Measurements from ENCODE around the gene PPFIA4. TPM values are rescaled to one million over a fixed set of nuclear protein-coding genes. Genes with fewer than 3 reads are reported as not detected.

Gene PPFIA4
- polyA plus RNA-seq, 1 of the 3 experiments (the other 2 are of a cell fraction): 4.4 TPM

DNA sequence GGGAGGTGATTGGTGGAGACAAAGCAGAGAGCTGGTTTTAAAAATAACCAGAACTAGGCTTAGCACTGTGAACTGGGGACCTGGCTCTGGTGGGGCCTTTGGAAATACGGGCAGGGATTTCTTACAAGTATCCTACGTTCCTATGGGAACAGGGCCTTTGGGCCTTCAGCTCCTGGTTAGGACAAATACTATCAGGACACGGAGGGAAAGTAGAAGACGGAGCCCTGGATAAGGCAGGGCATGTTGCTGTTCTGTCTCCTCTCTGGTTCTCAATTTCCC is 64.8 kb downstream of the PPFIA4 start:
- Histone ChIP-seq H4K20me1 (ENCODE audit: insufficient read depth) (no peaks in the 10 kb centered on the region), H3K27ac (ENCODE audit: low read depth in 2 of 2, low read length in 1 of 2) (no peak overlapping the region), H3K79me2 (ENCODE audit: insufficient read depth) (no peaks in the 10 kb centered on the region), H3K9ac (no peak overlapping the region), H3K4me1 (ENCODE audit: control insufficient read depth in 1 of 2, insufficient read depth in 2 of 2, low read depth in 1 of 2, low read length in 1 of 2) (no peaks in the 10 kb centered on the region; a peak in 1 of 4 replicates), H3K9me3 (peaks cover 13% of the 10 kb centered on the region; the same call in 1 of the 2 replicates), H3K27me3 (ENCODE audit: insufficient read depth) (no peaks in the 10 kb centered on the region; the same call in 1 of the 2 replicates), H3K36me3 (replicated peaks in 1 of 2; ENCODE audit: control insufficient read depth in 1 of 2, insufficient read depth in 2 of 2, low read length in 1 of 2) (no peaks in the 10 kb centered on the region), H3K4me2 (no peak overlapping the region), H3K4me3 (ENCODE audit: low read depth in 2 of 2, low read length in 1 of 2) (no peak overlapping the region), H2AFZ (ENCODE audit: low read depth) (no peak overlapping the region), H3K9me2 (no peaks in the 10 kb centered on the region), H3F3A (replicated peaks; ENCODE audit: insufficient read depth) (no peaks in the 10 kb centered on the region)
- TF ChIP-seq, protein P1, sequence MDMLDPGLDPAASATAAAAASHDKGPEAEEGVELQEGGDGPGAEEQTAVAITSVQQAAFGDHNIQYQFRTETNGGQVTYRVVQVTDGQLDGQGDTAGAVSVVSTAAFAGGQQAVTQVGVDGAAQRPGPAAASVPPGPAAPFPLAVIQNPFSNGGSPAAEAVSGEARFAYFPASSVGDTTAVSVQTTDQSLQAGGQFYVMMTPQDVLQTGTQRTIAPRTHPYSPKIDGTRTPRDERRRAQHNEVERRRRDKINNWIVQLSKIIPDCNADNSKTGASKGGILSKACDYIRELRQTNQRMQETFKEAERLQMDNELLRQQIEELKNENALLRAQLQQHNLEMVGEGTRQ (IDR thresholded peaks at IDR 0.05; ENCODE audit: borderline replicate concordance, low read depth, low read length): no peak
- no peak for TF ChIP-seq EP300 (IDR thresholded peaks at IDR 0.05; ENCODE audit: borderline replicate concordance in 1 of 2, low read depth in 1 of 2, low read length in 1 of 2)
- TF ChIP-seq CHD2 (IDR thresholded peaks at IDR 0.05; ENCODE audit: low read length, partially characterized antibody): no peak
- TF ChIP-seq NFIC (IDR thresholded peaks at IDR 0.05; ENCODE audit: borderline replicate concordance): no peak
- no peak for TF ChIP-seq NRF1 (IDR thresholded peaks at IDR 0.05; ENCODE audit: low read depth, low read length)
- TF ChIP-seq SIN3A (IDR thresholded peaks at IDR 0.05; ENCODE audit: borderline replicate concordance, low read depth, low read length): no peak
- TF ChIP-seq TCF12 (IDR thresholded peaks at IDR 0.05): no peak
- TF ChIP-seq GATA2 (CRISPR knock-in tag; IDR thresholded peaks at IDR 0.05): no peak
- TF ChIP-seq FOSL2 (IDR thresholded peaks at IDR 0.05; ENCODE audit: borderline replicate concordance, low read depth): no peak
- no peak for TF ChIP-seq TEAD4 (IDR thresholded peaks at IDR 0.05; ENCODE audit: borderline replicate concordance, insufficient read depth)
- POLR2A ChIA-PET: no interaction called here
- 73% methylated on average over 4 of the region's 4 CpGs for WGBS (ENCODE audit: low lambda C conversion rate)
- CTCF ChIA-PET: interaction anchor here (0.9 to 1.7 kb wide), 3 partner anchors 27 to 125 kb away, joined by 4 to 5 read pairs (median 4); no protein-coding TSS in a partner anchor
- DNase-seq: no peak

DNA sequence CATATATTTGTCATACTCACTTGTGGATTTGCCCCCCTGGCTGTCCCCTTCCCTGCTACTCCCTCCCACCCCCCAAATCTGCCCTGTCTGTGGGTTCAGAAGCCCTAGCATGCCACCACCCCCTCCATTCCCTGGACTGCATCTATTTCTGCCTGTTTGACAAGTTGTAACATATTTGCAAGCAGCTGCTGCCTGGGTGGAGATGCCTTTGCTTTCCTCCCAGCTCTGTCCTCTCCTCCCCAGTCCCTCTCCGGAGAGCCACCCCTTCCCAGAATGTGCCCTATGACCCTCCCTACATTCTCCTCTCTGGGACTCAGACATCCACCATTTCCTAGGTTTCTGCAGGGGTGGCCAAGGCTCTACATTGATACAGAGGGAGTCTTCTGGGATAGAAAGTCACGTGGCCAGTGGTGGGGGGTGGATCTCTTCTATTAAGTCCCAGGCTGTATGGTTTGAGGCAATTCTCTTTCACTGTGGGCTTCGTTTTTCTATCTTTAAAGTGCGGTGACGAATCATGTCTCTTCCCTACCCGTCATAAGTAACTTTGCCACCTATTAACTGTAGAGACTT is 65.6 kb downstream of the PPFIA4 start:
- H3F3A ChIP-seq (replicated peaks; ENCODE audit: insufficient read depth): no peaks in the 10 kb centered on the region
- no peaks in the 10 kb centered on the region; the same call in 1 of the 2 replicates for H3K27me3 ChIP-seq (ENCODE audit: insufficient read depth)
- no peaks in the 10 kb centered on the region for H3K36me3 ChIP-seq (replicated peaks in 1 of 2; ENCODE audit: control insufficient read depth in 1 of 2, insufficient read depth in 2 of 2, low read length in 1 of 2)
- no peaks in the 10 kb centered on the region for H3K9me2 ChIP-seq
- H4K20me1 ChIP-seq (ENCODE audit: insufficient read depth): no peaks in the 10 kb centered on the region
- H3K4me3 ChIP-seq (ENCODE audit: low read depth in 2 of 2, low read length in 1 of 2): no peak overlapping the region
- H3K4me1 ChIP-seq (ENCODE audit: control insufficient read depth in 1 of 2, insufficient read depth in 2 of 2, low read depth in 1 of 2, low read length in 1 of 2): no peaks in the 10 kb centered on the region
- no peak overlapping the region for H3K4me2 ChIP-seq
- CTCF ChIA-PET: interaction anchor here (0.9 to 1.7 kb wide), 3 partner anchors 26 to 188 kb away, joined by 3 to 5 read pairs (median 4); no protein-coding TSS in a partner anchor
- POLR2A ChIA-PET: no interaction called here
- no peak for DNase-seq
- no peak overlapping the region for H2AFZ ChIP-seq (ENCODE audit: low read depth)
- H3K9ac ChIP-seq: no peak overlapping the region
- whole genome bisulfite sequencing (ENCODE audit: low lambda C conversion rate): 54% methylated on average over 6 of the region's 6 CpGs
- no peaks in the 10 kb centered on the region for H3K79me2 ChIP-seq (ENCODE audit: insufficient read depth)
- no peak overlapping the region for H3K27ac ChIP-seq (ENCODE audit: low read depth in 2 of 2, low read length in 1 of 2)
- peaks cover 13% of the 10 kb centered on the region; the same call in 1 of the 2 replicates for H3K9me3 ChIP-seq
- TF ChIP-seq EZH2phosphoT487 (IDR thresholded peaks at IDR 0.05; ENCODE audit: borderline replicate concordance, low read depth) (no peak), EP300 (IDR thresholded peaks at IDR 0.05; ENCODE audit: borderline replicate concordance in 1 of 2, low read depth in 1 of 2, low read length in 1 of 2) (no peak), CHD2 (IDR thresholded peaks at IDR 0.05; ENCODE audit: low read length, partially characterized antibody) (no peak), SIN3A (IDR thresholded peaks at IDR 0.05; ENCODE audit: borderline replicate concordance, low read depth, low read length) (no peak), RXRA (IDR thresholded peaks at IDR 0.05; ENCODE audit: borderline replicate concordance, low read depth) (no peak), JUND (IDR thresholded peaks at IDR 0.05) (no peak), NFIC (IDR thresholded peaks at IDR 0.05; ENCODE audit: borderline replicate concordance) (no peak), FOXM1 (IDR thresholded peaks at IDR 0.05; ENCODE audit: low read depth) (no peak), ELF1 (IDR thresholded peaks at IDR 0.05) (no peak), FOSL2 (IDR thresholded peaks at IDR 0.05; ENCODE audit: borderline replicate concordance, low read depth) (no peak), RAD21 (IDR thresholded peaks at IDR 0.05; ENCODE audit: low read length) (no peak)
- TF ChIP-seq, protein P2, sequence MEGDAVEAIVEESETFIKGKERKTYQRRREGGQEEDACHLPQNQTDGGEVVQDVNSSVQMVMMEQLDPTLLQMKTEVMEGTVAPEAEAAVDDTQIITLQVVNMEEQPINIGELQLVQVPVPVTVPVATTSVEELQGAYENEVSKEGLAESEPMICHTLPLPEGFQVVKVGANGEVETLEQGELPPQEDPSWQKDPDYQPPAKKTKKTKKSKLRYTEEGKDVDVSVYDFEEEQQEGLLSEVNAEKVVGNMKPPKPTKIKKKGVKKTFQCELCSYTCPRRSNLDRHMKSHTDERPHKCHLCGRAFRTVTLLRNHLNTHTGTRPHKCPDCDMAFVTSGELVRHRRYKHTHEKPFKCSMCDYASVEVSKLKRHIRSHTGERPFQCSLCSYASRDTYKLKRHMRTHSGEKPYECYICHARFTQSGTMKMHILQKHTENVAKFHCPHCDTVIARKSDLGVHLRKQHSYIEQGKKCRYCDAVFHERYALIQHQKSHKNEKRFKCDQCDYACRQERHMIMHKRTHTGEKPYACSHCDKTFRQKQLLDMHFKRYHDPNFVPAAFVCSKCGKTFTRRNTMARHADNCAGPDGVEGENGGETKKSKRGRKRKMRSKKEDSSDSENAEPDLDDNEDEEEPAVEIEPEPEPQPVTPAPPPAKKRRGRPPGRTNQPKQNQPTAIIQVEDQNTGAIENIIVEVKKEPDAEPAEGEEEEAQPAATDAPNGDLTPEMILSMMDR (IDR thresholded peaks at IDR 0.05): no peak
- TF ChIP-seq, protein P3, sequence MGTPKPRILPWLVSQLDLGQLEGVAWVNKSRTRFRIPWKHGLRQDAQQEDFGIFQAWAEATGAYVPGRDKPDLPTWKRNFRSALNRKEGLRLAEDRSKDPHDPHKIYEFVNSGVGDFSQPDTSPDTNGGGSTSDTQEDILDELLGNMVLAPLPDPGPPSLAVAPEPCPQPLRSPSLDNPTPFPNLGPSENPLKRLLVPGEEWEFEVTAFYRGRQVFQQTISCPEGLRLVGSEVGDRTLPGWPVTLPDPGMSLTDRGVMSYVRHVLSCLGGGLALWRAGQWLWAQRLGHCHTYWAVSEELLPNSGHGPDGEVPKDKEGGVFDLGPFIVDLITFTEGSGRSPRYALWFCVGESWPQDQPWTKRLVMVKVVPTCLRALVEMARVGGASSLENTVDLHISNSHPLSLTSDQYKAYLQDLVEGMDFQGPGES (IDR thresholded peaks at IDR 0.05; ENCODE audit: low read depth, low read length): no peak
- TF ChIP-seq, protein P4, sequence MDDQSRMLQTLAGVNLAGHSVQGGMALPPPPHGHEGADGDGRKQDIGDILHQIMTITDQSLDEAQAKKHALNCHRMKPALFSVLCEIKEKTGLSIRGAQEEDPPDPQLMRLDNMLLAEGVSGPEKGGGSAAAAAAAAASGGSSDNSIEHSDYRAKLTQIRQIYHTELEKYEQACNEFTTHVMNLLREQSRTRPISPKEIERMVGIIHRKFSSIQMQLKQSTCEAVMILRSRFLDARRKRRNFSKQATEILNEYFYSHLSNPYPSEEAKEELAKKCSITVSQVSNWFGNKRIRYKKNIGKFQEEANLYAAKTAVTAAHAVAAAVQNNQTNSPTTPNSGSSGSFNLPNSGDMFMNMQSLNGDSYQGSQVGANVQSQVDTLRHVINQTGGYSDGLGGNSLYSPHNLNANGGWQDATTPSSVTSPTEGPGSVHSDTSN (IDR thresholded peaks at IDR 0.05): no peak
- TF ChIP-seq, protein P5, sequence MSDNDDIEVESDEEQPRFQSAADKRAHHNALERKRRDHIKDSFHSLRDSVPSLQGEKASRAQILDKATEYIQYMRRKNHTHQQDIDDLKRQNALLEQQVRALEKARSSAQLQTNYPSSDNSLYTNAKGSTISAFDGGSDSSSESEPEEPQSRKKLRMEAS (IDR thresholded peaks at IDR 0.05; ENCODE audit: low read depth): no peak
- TF ChIP-seq, protein P6, sequence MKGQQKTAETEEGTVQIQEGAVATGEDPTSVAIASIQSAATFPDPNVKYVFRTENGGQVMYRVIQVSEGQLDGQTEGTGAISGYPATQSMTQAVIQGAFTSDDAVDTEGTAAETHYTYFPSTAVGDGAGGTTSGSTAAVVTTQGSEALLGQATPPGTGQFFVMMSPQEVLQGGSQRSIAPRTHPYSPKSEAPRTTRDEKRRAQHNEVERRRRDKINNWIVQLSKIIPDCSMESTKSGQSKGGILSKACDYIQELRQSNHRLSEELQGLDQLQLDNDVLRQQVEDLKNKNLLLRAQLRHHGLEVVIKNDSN (IDR thresholded peaks at IDR 0.05; ENCODE audit: borderline replicate concordance, low read depth): no peak
